Stimulated activated CD4-positive, alpha-beta T cell treated with anti-CD3 and anti-CD28 coated beads, Interleukin-2, amount 100 ng/mL, for 48 hours (primary cell): Measurements from ENCODE around the gene KCNMB1.

Experiments
- DNase-seq, 2 donors: peaks; one replicate each; pipeline ENCODE4 v3.0.0-alpha.2; 2020

Gene KCNMB1

DNA sequence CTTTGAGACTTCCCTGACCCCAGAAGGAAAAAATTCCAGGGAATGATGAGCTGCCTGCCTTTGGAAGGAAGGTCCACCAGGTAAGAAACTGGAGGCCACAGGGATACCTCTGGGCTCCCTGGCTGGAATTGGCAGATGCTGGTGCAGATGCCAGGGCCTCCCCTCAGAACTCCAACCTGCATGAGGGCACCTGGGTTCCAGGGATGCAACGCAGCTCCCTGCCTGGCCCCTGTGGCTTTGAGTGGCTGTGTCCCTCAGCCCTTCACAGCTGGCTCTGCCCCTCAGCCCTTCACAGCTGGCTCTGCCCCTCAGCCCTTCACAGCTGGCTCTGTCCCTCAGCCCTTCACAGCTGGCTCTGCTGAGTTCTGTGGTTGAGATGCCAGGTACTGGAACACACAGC lies 13.9 kb downstream of the KCNMB1 start:
- DNase-seq, result no peak

DNA sequence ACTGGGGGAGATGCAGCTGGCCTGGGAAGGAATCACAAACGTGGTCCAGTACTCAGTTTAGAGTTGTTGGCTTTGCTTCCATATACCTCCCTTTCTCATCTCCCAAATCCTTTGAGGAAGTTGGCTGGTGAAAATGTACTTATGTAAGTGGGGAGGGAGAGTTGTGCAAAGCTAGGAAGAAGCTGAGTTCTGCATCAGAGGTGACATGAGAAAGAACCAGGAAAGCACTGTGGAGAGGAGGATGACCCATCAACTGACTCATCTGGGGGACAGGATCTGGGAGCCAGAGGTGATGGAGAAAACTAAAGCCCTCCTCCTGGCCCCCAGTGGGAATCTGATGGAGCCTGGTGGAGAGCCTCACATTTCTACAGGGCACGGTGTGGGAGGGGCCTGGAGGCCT lies 16.2 kb downstream of the KCNMB1 start:
- no peak for DNase-seq

DNA sequence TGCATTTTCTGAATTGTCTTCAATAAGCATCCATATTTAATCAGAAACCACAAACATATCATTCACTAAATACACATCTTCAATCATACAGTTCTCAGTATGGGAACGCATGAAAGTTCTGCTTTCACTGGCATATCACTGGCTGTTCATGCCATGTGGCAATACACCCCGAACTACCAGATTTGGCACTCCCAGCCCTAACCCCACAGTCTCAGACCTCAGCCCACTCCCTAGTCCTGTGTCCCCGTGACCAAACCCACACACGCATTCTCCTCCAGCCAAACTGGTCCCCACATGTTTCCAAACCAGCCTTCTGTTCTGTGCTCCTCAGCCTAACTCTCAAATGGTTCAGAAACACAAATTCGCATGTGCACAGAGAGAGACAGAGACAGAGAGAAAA lies 20.6 kb downstream of the KCNMB1 start:
- DNase-seq, result no peak

DNA sequence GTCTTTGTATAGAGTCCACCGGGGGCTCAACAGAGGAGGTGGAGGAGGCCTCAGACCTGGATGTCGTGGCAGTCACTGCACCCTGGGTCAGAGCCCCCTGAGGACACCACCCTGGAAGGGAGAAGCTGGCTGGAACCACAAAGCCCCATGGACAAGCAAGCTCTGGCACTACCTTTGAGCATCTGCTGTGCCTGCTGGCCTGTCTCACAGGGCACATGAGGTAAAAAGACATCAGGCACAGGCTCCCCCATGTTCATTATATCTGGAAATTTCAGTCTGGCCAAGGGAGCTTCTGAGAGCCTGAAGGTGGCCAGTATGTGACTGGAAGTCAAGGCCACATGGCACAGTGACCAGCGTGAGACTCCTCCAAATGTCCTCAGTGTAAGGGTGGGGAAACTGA lies 22.9 kb downstream of the KCNMB1 start:
- no peak for DNase-seq

DNA sequence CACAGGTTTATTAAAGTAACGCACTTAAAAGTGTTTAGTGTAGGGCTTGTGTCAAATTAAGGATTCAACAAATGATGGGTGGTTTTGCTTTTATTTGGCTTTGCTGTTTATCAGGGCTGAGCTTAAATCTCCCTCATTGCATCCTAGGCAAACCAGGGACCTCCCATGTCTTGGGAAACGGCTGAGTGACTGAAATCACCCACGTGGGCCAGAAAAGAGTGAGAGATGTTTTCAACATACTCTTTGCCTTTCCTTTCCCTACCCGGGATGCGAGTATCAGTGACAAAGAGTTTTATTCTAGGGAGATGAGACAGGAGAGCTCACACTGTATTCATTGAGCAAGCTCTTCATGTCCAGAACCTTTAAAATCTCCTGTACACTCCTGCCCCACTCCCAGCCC lies 23.3 kb downstream of the KCNMB1 start:
- DNase-seq, result no peak

DNA sequence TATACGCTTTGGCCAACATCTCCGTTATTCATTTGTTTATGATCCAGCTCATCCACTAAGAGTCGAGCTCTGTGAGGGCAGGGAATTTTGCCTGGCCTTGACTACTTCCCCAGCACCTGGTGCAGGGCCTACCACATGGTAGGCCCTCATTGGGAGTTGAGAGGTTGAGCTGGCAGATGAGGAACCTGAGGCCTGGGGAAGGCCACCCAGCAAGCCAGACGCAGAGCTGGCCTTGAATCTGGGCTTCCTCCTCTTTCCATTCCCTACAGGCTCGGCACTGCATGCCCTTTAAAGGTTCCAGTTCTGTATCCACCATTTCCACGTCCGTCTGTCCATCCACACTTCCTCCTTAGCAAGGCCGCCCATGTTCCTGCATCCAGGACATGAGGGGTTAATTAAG lies 24.2 kb downstream of the KCNMB1 start:
- no peak for DNase-seq

DNA sequence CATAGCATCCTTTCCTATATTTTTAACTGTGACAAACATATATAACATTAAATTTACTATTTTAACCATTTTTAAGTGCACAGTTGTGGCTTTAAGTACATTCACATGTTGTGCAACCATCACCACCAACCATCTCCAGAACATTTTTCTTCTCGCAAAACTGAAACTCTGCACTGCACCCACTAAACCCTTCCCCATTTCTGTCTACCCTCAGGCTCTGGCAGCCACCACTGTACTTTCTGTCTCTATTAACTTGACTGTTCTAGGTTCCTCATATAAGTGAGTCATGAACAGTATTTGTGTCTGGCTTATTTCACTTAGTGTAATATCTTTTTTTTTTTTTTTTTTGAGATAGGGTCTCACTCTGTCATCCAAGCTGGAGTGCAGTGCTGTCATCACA lies 25.5 kb downstream of the KCNMB1 start:
- DNase-seq, result no peak

DNA sequence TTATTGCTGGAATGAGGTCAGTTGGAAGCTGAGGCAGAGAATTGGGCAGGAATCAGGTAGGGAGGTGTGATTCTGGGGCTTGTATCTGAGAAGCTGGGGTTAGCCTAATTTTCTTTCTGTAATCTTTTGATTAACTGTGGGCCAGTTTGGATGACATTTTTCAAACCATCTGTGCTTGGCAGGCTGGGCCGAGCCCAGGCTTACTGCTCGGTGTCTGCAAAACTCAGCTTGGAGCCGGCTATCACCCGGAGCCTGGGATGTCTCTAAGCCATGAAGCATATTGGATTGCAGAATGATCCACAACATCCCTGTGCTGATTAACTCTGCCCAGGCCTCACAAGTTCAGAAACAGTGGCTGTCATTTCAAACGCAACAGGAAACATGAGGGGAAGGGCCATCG lies 26.5 kb downstream of the KCNMB1 start:
- no peak for DNase-seq

DNA sequence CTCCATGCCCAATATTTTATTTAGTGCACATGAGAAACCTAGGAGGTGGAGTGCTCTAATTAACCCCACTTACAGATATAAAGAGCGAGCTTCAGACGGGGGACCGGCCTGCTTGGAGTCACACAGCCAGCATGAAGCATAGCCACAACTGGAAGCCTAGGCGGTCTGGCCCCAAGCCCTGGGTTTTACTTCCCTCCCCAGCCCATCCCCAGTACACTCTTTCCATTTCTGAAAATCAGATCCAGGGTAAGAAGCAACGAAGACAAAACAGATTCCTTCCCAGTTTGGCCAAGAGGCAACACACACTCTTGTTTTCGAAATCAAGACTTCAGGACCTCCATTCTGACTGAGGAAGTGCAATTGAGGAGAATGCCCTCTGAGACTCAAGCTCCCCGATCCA lies 27.1 kb downstream of the KCNMB1 start:
- DNase-seq, result no peak

DNA sequence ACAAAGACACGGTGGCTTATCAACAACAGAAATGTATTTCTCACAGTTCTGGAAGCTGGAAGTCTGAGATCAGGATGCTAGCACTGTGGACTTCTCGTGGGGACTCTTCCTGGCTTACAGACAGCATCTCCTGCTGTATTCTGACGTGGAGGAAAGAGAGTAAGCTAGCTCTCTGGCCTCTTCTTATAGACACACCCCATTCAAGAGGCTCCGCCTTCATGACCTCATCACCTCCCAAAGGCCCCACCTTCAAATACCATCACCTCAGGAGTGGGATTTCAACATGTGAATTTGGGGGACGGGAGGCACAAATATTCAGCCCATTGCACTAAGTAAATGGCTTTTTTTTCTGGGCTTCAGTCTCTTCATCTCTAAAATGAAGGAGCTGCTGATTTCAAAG lies 27.6 kb downstream of the KCNMB1 start:
- no peak for DNase-seq

DNA sequence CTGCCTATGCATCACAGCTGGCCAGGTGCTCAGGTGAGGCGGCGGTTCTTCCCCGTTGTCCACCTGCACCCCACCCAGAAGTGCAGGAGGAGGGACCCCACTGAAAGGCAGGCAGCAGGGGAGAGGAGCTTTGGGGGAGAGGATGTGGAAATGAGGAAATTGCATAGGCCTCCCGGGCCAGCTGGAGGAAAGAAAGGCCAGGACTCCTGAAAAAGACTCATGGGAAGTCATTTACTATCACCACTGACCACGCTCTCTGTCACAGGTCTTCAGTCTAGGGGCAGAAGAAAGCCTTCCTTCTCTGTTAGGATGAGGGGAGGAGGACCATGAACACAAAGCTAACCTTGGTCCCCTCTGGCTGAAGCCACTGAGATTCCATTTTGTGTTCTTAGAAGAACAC lies 28.1 kb downstream of the KCNMB1 start:
- DNase-seq, result no peak

DNA sequence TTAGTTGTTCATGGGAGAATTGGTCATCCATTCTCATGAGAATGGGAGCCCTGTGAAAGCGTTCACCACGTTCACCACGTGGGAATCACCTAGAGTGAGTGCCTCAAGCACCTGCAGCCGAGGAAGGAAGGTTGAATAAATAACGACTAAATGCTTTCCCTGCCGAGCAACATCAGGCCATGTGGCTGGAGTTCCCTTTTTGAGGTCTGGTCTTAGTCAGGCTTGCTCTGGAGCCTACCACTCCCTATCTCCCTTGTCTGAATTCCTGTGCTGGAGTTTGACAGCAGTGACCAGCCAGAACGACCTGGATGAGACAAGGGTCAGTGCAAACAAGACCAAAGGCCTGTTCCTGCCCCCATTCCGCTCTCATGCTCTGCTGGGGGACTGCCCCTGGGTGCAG lies 28.5 kb downstream of the KCNMB1 start:
- DNase-seq, result no peak

DNA sequence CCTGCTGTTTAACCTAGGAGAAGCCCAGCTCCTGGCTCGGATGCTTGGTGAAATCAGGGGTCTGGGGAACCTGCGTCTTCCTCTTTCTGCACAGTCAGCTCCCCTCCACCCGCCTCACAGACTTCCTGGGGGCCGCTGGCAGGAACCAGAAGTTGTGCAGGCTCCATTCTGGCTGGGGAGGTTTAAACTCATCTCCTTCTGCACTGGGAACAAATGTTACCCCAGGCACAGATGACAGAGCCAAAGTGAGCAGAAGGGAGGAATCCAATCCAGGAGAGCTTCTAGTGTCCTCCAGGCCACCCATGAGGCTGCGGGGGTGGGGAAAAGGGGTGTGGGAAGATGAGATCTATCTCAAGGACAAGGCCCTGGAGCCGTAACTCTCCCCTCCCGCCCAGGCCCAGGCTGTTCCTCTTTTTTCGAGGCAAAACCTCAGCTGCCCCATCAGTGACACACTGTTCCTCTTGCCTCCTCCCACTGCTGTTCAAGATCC lies 31.2 kb downstream of the KCNMB1 start:
- DNase-seq, result no peak

DNA sequence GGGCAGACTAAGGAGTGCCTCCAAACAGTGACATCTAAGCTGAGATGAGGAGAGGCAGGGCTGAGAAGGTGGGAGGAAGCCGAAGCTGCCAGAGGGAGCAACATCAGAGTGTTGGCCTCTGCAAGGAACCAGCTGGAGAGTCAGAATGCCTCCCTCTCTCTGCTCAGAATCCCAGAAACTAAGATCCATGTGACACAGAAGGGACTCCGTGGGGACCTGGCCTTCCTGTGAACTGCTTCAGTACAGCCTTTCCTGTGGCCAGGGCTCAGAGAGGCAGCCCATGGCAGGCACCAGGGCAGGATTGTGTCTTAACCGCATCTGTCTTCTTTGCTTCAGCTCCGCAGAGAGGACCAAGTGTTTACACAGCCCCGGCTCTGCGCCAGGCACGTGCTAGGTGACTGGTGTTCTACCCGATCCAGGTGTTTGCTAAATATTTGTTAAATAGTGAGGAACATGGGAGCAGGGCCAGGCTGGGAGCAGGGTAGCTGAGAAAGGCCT lies 33.5 kb downstream of the KCNMB1 start:
- no peak for DNase-seq

DNA sequence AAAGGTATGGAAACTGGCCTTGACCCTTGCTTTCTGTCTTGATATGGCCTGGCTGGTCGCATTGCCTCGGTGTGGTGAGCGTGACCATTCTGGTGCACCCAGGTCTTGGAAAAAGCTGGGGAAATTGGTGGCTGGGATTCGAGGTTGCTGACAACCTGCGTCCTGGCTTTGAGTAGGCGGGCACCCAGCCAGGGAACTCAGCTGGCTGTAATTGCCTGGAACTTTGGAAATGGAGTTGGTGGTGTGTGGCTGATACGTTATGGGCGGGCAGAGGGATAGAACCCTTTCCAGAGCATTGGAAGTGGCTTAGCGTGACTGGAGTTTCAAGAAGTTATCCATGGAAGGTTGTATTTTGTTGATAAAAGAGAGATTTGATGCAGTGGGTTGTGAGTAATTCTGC lies 35.2 kb downstream of the KCNMB1 start:
- DNase-seq, result no peak

DNA sequence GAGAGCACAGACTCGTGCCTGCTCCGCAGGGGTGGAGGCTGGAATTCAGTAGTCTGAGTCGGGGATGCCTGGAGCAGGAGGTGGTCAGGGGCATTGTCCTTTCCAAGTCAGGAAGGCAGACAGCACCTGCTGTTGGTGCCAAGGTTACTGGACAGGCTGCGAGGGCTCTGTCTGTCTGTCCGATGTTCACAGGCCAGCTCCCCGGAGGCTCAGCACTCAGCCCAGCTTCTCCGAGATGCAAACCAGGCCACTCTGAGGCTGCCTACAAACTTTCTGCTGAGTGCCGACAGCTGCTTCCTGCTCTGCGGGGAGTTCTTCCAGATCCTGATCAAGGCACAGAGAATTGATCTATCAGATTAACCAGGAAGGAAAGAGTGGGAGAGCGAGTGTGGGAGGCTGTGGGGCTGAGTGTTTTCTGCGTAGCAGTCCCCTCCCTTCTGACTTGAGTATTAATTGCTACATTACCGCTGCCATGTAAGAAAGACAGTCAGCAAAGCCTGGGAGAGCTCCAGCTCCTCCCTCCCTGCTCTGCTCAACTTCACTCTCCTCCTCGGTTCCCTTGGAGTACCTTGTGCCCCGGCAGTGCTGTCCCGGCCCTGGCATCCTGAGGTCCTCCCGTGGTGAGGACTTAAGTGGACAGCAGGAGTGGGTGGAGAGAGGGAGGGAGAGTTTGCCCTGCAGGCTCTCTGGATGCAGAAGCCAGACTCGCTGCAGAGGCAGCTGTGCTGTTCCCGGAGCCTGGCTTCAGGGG lies 36.0 kb downstream of the KCNMB1 start:
- DNase-seq, result no peak

DNA sequence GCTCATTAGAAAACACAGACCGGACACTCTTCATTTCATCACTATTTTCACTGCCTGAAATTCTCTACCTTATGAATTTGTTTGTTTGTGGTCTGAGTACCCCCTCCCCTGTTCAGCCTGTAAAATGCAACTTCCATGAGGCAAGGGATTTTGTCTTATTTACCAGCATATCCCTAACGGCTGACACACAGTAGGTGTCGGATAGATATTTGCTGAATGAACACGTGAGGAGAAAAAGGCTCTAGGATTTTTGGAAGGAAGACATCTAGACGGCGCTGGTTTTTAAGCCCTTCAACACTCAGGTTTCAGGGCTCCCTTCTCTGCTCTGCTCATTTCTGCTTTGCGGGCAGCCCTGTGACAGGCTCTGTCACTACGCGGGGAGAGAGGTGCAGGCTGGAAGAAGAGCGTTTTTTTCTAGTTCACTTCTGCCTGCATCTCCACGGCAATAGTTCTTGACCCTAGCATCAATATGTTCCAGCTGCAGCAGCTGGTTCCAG lies 41.0 kb downstream of the KCNMB1 start:
- DNase-seq, result no peak

DNA sequence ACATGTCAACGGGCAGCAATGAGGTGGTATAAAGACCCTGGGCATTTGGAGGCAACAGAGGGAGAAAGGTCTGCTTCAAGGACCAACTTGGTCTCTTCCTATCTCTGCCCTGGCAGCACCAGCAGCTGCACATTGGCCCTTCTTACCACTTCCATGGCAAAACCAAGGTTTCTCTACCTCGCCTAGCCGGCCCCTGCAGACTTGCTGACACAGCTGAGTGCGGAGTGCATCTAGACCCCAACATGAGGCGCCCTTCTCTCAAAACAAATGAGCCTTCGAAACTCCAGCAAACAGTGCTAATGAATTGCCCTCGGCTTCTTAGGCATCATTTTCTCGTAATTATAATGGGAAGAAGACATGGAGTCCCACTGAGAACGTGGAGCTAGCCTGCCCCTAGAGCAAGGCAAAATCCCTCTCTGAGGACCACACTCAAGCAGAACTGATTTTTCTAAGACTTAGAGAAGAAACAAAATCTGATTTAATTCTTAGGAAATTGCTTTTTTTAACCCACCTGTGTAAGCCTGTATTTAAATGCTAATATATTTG lies 42.1 kb downstream of the KCNMB1 start:
- no peak for DNase-seq

DNA sequence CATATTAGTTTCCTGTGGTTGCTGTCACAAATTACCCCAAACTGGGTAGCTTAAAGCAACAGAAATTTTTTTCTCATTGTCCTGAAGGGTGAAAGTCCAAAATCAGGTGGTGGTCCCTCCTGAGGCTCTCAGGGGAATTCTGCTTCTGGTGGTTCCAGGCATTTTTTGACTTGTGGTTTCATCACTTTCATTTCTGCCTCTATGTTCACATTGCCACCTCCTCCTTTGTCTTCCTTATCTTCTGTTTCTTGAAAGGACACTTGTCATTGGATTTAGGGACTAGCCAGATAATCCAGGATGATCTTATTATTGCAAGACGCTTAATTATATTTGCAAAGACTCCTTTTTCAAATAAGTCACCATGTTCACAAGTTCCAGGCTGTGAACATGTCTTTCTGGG lies 43.2 kb downstream of the KCNMB1 start:
- DNase-seq, result no peak

DNA sequence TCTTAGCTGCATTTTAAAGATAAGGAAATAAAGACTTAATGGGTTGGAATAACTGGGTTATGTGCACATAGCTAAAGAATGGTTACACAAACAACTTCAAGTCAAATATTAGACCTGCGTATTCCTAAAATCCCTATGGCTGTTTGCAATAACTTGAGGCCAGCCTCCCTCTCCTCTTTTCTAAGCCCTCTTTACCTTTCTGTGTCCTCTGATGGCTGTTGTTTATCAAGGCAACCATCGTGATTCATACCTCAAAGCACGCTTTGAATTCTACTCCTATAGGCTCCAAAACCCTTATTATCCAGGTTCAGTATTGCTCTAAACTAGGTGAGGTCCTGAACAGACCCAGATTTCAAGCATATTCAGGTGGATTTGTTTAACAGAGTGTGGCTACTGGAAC lies 46.0 kb downstream of the KCNMB1 start:
- no peak for DNase-seq

DNA sequence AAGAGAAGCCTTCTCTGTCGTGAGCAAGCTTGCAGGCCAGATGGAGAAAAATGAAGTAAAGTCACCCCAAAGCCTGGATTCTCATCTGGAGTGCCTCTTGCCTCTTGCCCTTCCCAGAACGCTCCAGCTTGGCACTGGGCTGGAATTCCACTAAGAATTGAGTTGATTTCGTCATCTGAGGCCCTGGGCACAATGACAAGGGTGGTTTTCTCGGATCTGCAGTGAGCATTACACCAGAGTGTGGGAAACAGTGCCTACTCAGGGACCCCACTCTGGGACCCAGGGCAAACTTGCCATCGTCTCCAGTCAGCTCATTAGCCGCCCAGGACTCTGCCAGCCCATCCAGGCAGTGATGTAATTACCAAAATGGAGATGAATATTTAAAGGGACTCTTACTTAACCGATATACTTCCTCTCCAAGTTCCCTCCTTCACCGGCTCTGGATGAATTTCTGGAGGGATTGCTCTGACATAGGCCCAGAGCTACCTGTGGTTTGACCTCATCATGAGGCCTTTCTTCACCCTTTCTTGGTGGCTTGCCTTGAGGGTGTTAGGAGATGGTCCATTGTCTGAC lies 46.9 kb downstream of the KCNMB1 start:
- no peak for DNase-seq

DNA sequence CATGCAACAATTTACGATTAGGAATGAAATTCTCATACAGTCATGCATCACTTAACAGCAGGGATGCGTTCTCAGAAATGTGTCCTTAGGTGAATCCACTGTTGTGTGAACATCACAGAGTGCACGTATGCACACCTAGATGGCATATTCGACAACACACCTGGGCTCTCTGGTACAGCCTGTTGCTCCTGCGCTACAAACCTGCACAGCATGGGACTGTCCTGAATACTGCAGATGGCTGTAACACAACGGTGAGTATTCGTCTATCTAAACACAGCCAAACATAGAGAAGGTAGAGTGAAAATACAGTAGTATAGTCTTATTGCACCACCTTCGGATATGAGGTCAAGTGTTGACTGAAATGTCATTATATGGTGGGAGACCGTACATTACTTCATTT lies 47.6 kb downstream of the KCNMB1 start:
- no peak for DNase-seq

DNA sequence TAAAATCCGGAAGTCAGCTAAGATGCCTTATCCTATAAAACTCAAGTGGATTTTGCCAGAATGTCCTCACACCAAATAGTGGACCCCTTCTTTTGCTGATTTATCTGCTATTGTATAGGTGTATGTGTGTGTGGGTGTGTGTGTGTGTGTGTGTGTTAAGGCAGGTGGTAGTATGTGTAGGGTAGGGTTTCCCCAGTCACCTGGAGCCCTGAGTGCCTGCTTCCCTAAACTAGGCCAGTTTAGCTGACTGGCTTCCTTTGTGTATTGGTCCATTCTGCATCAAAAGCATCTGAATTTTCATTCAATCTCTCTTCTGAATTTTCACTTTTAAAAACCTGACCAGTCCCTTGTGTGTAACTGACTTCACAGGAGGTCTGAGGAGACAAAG lies 49.4 kb downstream of the KCNMB1 start:
- no peak for DNase-seq
